OCI-LY7 (cell line): ENCODE data around the gene PPP1R9B. TPM values are rescaled to one million over a fixed set of nuclear protein-coding genes. Genes with fewer than 3 reads are reported as not detected.

Experiments
- BruUV-seq: library from RNA; stranded (reverse); fragments of 400-500 nt; replicated peaks from 2 replicates; lab custom pipeline; 2021; lab: Mats Ljungman, UMichigan
- CTCF ChIA-PET: fragments of 300-600 bp; sonication (Branson Sonifier 250); formaldehyde crosslinking; loops from one replicate; lab custom pipeline; 2022; ENCODE audit warnings: antibody characterized with exemption; ENCODE audit not compliant: unreplicated experiment; lab: Charles Lee
- POLR2A ChIA-PET: fragments of 300-600 bp; sonication (Branson Sonifier 250); formaldehyde crosslinking; loops from one replicate; lab custom pipeline; 2022; ENCODE audit warnings: antibody characterized with exemption; lab: Charles Lee
- DNase-seq: peaks from one replicate; pipeline ENCODE4 v3.0.0-alpha.2; 2015; ENCODE audit warnings: low spot score
- H2AFZ ChIP-seq: fragments of 200-600 bp; sonication (generic), shearing (Covaris generic); 2 replicates; pipeline ENCODE4 v1.6.1; 2014; ENCODE audit warnings: mild to moderate bottlenecking, antibody characterized with exemption, low read length, moderate library complexity
- H3K27ac ChIP-seq: fragments of 200-600 bp; sonication (generic); 2 replicates; pipeline ENCODE4 v1.5.1; 2014; ENCODE audit warnings: mixed run types, low read depth, mild to moderate bottlenecking, moderate library complexity, low read length, inconsistent platforms; ENCODE audit not compliant: poor library complexity, severe bottlenecking
- H3K36me3 ChIP-seq: fragments of 200-600 bp; sonication (generic); 2 replicates; pipeline ENCODE4 v1.6.1; 2014; ENCODE audit warnings: mild to moderate bottlenecking, antibody characterized with exemption, low read length, moderate library complexity, mixed read lengths; ENCODE audit not compliant: insufficient read depth
- H3K4me1 ChIP-seq: fragments of 200-600 bp; sonication (generic); 2 replicates; pipeline ENCODE4 v1.5.1; 2014; ENCODE audit warnings: mild to moderate bottlenecking, low read length; ENCODE audit not compliant: insufficient read depth, poor library complexity, severe bottlenecking
- H3K4me2 ChIP-seq: fragments of 200-600 bp; sonication (generic); 2 replicates; pipeline ENCODE4 v1.6.1; 2014; ENCODE audit warnings: mild to moderate bottlenecking, low read length
- H3K4me3 ChIP-seq: fragments of 200-600 bp; sonication (generic); 2 replicates; pipeline ENCODE4 v1.5.1; 2014; ENCODE audit warnings: mild to moderate bottlenecking, low read depth, low read length; ENCODE audit not compliant: poor library complexity, severe bottlenecking
- H3K79me2 ChIP-seq: fragments of 200-600 bp; sonication (generic); 2 replicates; pipeline ENCODE4 v1.6.1; 2016; ENCODE audit warnings: low read depth, mild to moderate bottlenecking, low read length, moderate library complexity, mixed read lengths; ENCODE audit not compliant: insufficient read depth
- H3K9me2 ChIP-seq: fragments of 200-600 bp; sonication (generic); 2 replicates; pipeline ENCODE4 v1.6.1; 2016; ENCODE audit warnings: mild to moderate bottlenecking, low read length, mixed read lengths; ENCODE audit not compliant: insufficient read depth
- H3K9me3 ChIP-seq: fragments of 200-600 bp; sonication (generic); 2 replicates; pipeline ENCODE4 v1.6.1; 2014; ENCODE audit warnings: mild to moderate bottlenecking, mixed run types, low read length, mixed read lengths
- H4K20me1 ChIP-seq: fragments of 200-600 bp; sonication (generic); 2 replicates; pipeline ENCODE4 v1.6.1; 2014; ENCODE audit warnings: mild to moderate bottlenecking, antibody characterized with exemption, low read length, moderate library complexity, mixed read lengths; ENCODE audit not compliant: insufficient read depth
- EZH2phosphoT487 ChIP-seq: fragments of 200-600 bp; sonication (generic); IDR thresholded peaks from 2 replicates; pipeline ENCODE4 v1.6.1; 2018; ENCODE audit warnings: low read depth, borderline replicate concordance, mild to moderate bottlenecking, mixed run types, antibody characterized with exemption, low read length, moderate library complexity, mixed read lengths
- intact Hi-C: fragments of 100-400 bp; cut with micrococcal nuclease; formaldehyde crosslinking; loops from one replicate; pipeline ENCODE4 v1.10.0; 2022; ENCODE audit not compliant: unreplicated experiment
- total RNA-seq, 2 experiments: library from RNA; depleted of rRNA in 1 of 2; stranded (reverse); fragments of >200 nt in 1 of 2; shearing (Covaris generic) in 1 of 2; gene quantifications; 2 replicates each; pipeline ENCODE4 v1.2.3, GENCODE V29; 2014 to 2022
- TF ChIP-seq, protein P1 (sequence below): fragments of 200-600 bp; sonication (generic); conservative IDR thresholded peaks from 2 replicates; pipeline ENCODE4 v1.5.1; 2014; ENCODE audit warnings: mild to moderate bottlenecking, antibody characterized with exemption, low read length, moderate library complexity, mixed read lengths

Gene PPP1R9B
- total RNA-seq, 2 experiments from 2014 or later = 45.3 to 87.0 TPM

DNA sequence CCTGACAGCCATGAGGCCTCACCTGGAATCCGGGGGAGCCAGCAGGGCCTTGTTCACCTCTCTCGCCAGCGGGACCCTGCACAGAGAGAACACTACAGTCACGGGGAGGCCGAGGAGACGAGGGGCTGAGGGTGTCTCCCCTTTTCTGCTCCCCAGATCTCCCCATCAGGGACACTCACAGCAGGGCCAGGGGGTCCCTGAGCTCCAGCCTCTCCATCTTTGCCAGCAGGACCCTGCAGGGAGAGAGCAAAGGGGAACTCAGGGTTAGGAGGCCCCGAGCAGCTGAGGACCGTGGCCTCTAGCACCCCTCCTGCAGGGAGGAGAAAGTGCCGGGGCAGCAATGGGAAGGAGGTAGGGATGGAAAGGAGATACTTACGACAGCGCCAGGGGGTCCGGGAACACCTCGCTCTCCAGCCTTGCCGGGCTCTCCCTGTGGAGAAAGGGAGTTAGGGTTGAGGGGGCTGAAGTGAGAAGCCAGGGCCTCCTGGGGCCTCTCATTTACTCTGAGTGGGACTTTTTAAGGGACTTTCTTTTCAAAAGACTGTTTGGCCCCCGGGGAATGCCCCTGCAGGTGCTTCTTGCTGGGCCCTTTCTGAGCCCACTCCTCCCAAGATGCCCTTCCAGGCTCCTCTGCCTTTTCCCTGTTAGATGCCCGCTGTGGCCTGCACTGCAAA lies 42.3 kb upstream of the PPP1R9B start:
- Histone ChIP-seq H3K9me3 (no peaks in the 10 kb centered on the region), H3K36me3 (no peaks in the 10 kb centered on the region), H2AFZ (no peak overlapping the region), H3K4me2 (no peak overlapping the region), H3K79me2 (no peaks in the 10 kb centered on the region), H3K27ac (no peak overlapping the region), H3K4me1 (no peaks in the 10 kb centered on the region), H3K9me2 (no peaks in the 10 kb centered on the region), H3K4me3 (no peak overlapping the region), H4K20me1 (no peaks in the 10 kb centered on the region; the same call in 1 of the 2 replicates)
- ChIA-PET CTCF (no interaction called here), POLR2A (no interaction called here)
- TF ChIP-seq, protein P1, sequence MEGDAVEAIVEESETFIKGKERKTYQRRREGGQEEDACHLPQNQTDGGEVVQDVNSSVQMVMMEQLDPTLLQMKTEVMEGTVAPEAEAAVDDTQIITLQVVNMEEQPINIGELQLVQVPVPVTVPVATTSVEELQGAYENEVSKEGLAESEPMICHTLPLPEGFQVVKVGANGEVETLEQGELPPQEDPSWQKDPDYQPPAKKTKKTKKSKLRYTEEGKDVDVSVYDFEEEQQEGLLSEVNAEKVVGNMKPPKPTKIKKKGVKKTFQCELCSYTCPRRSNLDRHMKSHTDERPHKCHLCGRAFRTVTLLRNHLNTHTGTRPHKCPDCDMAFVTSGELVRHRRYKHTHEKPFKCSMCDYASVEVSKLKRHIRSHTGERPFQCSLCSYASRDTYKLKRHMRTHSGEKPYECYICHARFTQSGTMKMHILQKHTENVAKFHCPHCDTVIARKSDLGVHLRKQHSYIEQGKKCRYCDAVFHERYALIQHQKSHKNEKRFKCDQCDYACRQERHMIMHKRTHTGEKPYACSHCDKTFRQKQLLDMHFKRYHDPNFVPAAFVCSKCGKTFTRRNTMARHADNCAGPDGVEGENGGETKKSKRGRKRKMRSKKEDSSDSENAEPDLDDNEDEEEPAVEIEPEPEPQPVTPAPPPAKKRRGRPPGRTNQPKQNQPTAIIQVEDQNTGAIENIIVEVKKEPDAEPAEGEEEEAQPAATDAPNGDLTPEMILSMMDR = no peak
- TF ChIP-seq EZH2phosphoT487 = no peak
- intact Hi-C loops = no loop called here
- BruUV-seq = no TSS peak
- no peak for DNase-seq

GRCh38 chr17:50192144-50192617 lies 41.7 kb upstream of the PPP1R9B start:
- no peaks in the 10 kb centered on the region for H3K9me3 ChIP-seq
- CTCF ChIA-PET = no interaction called here

More at GRCh38 chr17:50192144-50192617, 41.7 kb upstream of the PPP1R9B start:
- no peaks in the 10 kb centered on the region for H3K9me2 ChIP-seq
- no peak overlapping the region for H3K4me3 ChIP-seq
- H4K20me1 ChIP-seq = no peaks in the 10 kb centered on the region; the same call in 1 of the 2 replicates
- no peak overlapping the region for H3K4me2 ChIP-seq
- H3K27ac ChIP-seq = no peak overlapping the region
- no TSS peak for BruUV-seq
- no peak for TF ChIP-seq EZH2phosphoT487
- TF ChIP-seq, protein P1 = no peak
- POLR2A ChIA-PET = no interaction called here
- no peaks in the 10 kb centered on the region for H3K4me1 ChIP-seq
- no peak overlapping the region for H2AFZ ChIP-seq
- no peaks in the 10 kb centered on the region for H3K79me2 ChIP-seq
- intact Hi-C loops = no loop called here
- DNase-seq = no peak
- H3K36me3 ChIP-seq = no peaks in the 10 kb centered on the region
